GM19455 (cell line): ENCODE results near the gene MAP3K2.
"Not testable (repeated sequence)": the region's sequence is repeated elsewhere in the genome, so short reads cannot be mapped to it uniquely, and the experiment has no call there.

Experiments
- ATAC-seq: cut with Tn5 transposase; IDR thresholded peaks from one replicate; pipeline ENCODE4 v1.9.1; 2021; ENCODE audit not compliant: unreplicated experiment

Gene MAP3K2

DNA sequence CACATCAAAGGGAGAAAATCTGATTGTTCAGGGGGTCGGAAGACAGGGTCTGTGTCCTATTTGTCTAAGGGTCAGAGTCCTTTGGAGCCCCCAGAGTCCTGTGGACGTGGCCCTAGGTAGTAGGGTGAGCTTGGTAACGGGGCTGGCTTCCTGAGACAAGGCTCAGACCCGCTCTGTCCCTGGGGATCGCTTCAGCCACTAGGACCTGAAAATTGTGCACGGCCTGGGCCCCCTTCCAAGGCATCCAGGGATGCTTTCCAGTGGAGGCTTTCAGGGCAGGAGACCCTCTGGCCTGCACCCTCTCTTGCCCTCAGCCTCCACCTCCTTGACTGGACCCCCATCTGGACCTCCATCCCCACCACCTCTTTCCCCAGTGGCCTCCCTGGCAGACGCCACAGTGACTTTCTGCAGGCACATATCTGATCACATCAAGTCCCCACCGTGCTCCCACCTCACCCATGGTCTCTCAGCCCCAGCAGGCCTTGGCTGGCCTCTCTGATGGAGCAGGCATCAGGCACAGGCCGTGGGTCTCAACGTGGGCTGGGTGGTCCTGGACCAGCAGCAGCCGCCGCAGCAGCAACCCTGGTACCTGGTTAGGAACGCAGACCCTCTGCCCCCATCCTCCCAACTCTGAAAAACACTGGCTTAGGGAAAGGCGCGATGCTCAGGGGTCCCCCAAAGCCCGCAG is 34.2 kb upstream of the MAP3K2 start:
- ATAC-seq, result no peak

DNA sequence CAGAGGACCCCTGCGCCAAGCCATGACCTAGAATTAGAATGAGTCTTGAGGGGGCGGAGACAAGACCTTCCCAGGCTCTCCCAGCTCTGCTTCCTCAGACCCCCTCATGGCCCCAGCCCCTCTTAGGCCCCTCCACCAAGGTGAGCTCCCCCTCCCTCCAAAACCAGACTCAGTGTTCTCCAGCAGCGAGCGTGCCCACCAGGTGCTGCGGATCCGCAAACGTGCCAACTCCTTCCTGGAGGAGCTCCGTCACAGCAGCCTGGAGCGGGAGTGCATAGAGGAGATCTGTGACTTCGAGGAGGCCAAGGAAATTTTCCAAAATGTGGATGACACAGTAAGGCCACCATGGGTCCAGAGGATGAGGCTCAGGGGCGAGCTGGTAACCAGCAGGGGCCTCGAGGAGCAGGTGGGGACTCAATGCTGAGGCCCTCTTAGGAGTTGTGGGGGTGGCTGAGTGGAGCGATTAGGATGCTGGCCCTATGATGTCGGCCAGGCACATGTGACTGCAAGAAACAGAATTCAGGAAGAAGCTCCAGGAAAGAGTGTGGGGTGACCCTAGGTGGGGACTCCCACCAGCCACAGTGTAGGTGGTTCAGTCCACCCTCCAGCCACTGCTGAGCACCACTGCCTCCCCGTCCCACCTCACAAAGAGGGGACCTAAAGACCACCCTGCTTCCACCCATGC is 33.5 kb upstream of the MAP3K2 start:
- ATAC-seq, result no peak

DNA sequence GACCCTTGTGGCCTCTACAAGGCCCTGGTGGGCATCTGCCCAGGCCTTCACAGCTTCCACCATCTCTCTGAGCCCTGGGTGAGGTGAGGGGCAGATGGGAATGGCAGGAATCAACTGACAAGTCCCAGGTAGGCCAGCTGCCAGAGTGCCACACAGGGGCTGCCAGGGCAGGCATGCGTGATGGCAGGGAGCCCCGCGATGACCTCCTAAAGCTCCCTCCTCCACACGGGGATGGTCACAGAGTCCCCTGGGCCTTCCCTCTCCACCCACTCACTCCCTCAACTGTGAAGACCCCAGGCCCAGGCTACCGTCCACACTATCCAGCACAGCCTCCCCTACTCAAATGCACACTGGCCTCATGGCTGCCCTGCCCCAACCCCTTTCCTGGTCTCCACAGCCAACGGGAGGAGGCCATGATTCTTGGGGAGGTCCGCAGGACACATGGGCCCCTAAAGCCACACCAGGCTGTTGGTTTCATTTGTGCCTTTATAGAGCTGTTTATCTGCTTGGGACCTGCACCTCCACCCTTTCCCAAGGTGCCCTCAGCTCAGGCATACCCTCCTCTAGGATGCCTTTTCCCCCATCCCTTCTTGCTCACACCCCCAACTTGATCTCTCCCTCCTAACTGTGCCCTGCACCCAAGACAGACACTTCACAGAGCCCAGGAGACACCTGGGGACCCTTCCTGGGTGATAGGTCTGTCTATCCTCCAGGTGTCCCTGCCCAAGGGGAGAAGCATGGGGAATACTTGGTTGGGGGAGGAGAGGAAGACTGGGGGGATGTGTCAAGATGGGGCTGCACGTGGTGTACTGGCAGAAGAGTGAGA is 32.5 kb upstream of the MAP3K2 start:
- ATAC-seq, result no peak

DNA sequence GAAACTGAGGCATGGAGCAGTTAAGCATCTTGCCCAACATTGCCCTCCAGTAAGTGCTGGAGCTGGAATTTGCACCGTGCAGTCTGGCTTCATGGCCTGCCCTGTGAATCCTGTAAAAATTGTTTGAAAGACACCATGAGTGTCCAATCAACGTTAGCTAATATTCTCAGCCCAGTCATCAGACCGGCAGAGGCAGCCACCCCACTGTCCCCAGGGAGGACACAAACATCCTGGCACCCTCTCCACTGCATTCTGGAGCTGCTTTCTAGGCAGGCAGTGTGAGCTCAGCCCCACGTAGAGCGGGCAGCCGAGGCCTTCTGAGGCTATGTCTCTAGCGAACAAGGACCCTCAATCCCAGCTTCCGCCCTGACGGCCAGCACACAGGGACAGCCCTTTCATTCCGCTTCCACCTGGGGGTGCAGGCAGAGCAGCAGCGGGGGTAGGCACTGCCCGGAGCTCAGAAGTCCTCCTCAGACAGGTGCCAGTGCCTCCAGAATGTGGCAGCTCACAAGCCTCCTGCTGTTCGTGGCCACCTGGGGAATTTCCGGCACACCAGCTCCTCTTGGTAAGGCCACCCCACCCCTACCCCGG is 31.8 kb upstream of the MAP3K2 start:
- no peak for ATAC-seq

DNA sequence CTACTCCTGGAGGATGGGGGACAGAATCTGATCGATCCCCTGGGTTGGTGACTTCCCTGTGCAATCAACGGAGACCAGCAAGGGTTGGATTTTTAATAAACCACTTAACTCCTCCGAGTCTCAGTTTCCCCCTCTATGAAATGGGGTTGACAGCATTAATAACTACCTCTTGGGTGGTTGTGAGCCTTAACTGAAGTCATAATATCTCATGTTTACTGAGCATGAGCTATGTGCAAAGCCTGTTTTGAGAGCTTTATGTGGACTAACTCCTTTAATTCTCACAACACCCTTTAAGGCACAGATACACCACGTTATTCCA is 31.3 kb upstream of the MAP3K2 start:
- ATAC-seq, result no peak

DNA sequence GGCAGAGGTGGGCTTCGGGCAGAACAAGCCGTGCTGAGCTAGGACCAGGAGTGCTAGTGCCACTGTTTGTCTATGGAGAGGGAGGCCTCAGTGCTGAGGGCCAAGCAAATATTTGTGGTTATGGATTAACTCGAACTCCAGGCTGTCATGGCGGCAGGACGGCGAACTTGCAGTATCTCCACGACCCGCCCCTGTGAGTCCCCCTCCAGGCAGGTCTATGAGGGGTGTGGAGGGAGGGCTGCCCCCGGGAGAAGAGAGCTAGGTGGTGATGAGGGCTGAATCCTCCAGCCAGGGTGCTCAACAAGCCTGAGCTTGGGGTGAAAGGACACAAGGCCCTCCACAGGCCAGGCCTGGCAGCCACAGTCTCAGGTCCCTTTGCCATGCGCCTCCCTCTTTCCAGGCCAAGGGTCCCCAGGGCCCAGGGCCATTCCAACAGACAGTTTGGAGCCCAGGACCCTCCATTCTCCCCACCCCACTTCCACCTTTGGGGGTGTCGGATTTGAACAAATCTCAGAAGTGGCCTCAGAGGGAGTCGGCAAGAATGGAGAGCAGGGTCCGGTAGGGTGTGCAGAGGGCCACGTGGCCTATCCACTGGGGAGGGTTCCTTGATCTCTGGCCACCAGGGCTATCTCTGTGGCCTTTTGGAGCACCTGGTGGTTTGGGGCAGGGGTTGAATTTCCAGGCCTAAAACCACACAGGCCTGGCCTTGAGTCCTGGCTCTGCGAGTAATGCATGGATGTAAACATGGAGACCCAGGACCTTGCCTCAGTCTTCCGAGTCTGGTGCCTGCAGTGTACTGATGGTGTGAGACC is 30.7 kb upstream of the MAP3K2 start, which contains the start of gene PROC:
Gene PROC, plus strand, starts transcription at position 128 of the 812 bp plus-strand sequence. CDS start 1,516 bp downstream, outside the sequence.
- ATAC-seq, result no peak

DNA sequence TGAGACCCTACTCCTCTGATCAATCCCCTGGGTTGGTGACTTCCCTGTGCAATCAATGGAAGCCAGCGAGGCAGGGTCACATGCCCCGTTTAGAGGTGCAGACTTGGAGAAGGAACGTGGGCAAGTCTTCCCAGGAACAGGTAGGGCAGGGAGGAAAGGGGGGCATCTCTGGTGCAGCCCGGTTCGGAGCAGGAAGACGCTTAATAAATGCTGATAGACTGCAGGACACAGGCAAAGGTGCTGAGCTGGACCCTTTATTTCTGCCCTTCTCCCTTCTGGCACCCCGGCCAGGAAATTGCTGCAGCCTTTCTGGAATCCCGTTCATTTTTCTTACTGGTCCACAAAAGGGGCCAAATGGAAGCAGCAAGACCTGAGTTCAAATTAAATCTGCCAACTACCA is 29.6 kb upstream of the MAP3K2 start:
- no peak for ATAC-seq

DNA sequence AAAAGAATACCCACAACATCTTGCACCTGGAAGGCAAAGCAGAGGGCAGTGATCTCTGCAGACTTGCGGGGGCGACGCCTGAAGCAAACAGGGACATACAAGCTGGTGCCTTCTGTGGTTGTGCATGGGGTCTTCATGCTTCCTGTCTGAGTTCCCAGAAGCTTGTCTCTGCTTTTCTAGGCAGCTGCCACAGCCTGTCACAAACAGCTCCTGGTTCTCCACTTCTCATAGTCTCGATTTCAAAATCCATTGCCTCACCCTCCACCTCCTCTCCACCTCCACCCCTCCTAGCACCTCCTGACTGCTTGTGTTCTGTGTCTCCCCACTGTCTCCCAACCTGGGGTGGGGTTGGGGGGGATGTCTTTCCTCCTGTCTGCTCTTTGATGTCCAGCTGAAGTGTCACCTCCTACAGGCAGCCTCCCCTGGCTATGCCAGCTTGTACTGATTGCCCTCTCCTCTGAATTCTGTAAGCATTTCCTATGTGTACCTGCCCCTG is 28.8 kb upstream of the MAP3K2 start:
- no peak for ATAC-seq

DNA sequence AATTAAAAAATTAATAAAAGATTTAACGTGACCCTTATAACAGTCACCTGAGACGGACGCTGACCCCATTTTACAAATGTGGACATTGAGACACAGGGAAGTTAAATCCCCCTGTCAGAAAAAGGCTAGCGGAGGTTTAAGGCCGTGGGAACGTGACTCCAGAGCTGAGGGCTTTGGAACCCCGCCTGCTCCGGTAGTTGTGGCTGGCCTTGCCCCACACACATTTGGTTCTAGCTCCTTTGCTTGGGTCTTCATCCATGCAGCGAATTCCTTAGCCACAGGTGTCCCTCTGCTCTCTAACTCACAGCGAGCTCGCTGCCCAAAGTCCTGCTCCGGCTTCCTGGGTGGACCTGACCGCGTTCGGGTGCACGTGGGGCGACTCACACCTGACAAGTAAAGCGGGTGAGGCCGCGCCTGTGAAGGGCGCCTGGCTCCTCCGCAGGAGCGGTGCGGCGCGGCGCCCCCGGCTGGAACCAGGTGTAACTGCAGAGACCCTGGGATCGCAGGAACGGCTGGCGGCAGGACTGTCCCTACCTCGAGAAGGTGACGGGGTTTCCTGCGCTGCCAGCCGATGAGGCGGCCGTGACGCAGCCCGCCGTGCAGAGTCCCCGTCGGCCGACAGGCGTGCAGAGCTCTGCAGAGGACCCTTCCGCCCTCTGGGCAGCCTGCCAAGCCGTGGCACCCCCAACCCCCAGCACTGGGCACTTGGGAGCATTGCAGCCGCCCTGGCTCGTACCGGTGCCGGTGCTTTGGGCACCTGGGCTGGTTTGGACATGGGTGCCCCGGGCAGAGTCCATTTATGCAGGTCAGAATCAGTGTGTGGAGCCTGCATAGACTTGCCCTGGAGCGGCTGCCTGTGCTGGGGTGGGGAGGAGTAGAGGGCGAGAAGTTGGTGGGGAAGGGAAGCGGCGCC is 28.1 kb upstream of the MAP3K2 start:
- ATAC-seq, result peak; percentile 77

DNA sequence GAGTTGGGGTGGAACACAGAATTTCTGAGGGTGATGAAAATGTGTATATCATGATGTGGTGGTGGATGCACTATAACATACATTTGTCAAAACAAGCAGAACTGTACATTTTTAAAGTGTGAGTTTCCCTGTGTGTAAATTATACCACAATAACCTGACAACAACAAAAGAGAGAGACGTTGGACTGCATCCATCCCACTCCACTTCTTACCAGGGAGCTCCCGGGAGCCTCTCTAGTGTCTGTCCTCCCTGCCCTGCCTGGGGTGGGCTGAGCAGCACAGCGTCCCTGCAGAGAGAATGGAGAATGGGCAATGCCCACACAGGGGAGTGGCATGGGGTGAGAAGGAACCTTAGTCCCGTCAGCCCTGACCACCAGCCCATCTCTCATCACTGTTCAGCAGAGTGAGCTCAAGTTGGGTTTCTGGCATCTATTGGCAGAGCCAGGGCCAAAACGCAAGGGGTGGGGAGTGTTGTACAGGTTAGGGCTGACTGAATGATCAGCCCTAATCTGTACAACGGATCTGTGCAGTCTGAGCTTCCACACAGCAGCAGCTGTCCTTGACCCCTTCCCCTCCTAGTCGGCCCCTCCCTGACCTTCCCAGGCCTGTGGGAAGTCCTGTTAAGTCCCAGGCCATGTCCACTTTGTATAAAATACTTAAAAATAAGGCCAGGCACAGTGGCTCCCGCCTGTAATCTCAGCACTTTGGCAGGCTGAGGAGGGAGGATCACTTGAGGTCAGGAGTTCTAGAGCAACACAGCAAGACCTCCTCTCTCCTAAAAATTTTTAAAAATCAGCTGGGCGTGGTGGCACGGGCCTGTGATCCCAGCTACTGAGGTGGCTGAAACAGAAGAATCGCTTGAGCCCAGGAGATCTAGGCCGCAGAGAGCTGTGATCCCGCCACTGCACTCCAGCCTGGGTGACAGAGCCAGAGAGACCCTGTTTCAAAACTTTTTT is 27.1 kb upstream of the MAP3K2 start:
- ATAC-seq, result no peak

DNA sequence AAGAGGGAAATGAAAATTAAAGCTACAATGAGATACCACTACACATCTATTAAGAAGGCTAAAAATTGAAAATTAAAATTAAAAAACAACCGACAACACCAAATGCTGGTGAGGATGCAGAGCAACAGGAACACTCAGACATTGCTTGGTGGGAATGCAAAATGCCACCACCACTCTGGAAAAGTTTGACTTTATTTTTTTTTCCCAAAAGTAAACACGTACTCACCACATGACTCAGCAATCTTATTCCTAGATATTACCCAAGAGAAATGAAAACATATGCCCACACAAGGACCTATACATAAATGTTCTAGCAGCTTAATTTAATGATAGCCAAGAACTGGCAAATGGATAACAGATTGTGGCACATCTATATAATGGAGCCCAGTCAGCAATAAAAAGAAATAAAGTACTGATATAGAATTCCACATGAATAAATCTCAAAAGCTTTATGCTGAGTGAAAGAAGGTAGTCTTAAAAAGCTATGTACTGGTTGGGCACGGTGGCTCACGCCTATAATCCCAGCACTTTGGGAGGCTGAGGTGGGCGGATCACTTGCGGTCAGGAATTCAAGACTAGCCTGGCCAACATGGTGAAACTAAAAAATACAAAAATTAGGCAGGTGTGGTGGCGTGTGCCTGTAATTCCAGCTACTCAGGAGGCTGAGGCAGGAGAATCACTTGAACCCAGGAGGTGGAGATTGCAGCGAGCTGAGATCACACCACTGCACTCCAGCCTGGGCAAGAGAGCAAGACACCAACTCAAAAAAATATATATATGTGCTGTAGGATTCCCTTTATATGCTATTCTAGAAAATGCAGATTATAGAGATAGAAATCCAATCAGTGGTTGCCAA is 26.2 kb upstream of the MAP3K2 start:
- ATAC-seq, result no peak

DNA sequence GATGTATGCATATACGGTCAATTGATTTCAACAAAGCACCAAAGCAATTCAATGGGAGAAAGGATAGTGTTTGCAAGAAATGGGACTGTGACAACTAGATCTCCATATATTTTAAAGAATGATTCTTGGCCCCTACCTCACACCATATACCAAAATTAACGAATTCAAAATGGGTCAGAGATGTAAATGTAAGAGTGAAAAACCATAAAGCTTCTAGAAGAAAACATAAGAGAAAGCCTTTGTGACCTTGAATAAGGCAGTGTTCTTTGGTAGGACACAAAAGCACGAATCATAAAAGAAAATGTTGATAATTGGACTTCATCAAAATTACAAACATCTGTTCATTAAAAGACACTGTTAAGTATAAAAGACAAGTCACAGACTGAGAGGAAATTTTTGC is 25.4 kb upstream of the MAP3K2 start:
- no peak for ATAC-seq

DNA sequence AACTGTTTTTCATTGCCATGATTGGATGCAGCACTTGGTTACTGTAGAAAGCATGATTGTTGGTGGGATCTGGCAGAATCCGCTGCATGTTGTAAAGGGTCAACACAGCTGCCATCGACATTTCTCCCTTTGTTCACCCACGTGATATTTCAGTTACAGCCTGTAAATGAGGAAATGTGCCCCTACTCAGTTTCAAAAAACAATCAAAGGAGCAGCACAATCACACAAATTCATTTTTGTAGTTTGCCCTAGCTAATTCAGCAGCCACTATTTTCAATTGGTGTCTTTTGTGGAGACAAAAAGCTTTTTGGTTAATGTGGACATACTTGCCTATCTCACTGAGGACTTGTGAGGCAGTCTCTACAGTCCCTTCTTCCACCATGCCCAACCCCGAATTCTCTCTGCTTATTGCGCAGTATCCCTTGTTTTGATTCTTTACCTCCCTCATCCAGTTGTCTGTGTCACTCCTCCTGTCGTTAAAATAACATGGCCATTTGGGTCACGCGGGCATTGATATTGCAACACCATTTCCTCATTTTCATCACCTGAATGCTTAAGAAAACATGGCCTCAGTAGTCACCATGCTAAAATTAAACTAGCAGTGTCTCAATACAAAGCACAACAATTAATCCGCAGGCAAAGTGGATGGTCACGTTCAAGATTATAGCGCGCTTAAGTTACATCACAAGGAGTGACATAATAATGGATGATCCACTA is 24.0 kb upstream of the MAP3K2 start:
- ATAC-seq, result no peak

DNA sequence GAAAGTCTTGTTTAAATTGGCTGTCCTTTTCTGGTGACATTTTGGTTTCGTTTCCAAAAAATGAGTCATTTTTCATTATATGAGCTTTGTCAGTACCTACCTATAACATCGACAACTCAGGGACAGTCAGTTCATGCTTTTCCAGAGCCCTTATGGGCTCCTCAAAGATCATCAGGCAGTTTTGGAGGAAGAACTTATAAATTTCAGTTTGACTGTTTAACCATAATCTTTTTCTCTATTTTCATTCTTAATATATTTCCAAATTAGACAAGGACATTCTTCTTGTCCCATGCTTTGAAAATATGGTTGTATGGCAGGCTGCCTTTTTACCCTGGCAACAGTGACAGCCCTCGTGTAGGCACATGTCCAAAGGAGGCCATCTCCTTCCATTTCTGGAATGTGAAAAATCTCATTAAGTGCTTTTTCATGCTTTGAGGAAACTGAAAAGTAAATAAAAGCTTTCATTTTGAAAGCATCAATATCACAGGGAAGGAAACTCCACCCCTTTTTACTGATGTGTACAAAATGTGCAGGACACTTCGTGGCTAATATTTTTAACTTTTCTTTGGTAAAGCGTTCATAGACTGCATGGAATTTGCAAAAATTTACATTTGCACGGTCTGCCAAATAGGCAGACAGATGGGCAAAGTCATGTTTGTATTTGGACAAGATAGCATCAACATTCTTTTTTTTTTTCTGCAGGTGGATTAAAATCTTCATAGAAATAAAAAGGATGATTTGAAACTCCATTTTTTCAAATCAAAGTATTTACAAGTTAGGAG is 23.3 kb upstream of the MAP3K2 start:
- peak; percentile 50 for ATAC-seq

DNA sequence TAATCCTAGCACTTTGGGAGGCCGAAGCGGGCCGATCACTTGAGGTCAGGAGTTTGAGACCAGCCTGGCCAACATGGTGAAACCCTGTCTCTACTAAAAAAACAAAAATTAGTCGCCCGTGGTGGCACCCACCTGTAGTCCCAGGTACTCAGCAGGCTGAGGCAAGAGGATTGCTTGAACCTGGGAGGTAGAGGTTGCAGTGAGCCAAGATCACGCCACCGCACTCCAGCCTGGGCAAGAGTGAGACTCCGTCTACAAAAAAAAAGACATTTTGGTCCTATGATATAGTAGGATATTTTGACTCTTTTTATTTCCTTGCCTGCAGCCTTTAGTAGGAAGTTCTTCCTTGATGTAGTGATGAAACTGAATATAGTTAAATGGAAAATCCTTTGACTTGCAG is 21.9 kb upstream of the MAP3K2 start:
- ATAC-seq, result not testable (repeated sequence)

DNA sequence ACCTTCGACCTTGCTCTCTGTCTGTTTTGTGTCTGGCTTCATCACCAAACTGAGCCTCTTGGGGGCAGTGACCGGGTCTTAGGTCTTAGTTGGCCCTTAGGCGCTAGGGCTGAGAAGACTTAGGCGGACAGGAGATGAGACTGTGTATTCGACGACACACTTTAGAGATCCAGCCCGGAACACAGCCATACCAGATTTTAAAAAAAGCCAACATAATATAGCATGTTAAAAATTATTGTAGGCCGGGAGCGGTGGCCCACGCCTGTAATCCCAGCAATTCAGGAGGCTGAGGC is 21.0 kb upstream of the MAP3K2 start:
- no peak for ATAC-seq
